HFFc6 (cell line): ENCODE data around the gene GPC5. TPM values are rescaled to one million over a fixed set of nuclear protein-coding genes. Genes with fewer than 3 reads are reported as not detected.

Experiments
- DNase-seq: peaks from one replicate; pipeline ENCODE4 v3.0.0-alpha.2; 2018
- H3K27ac Mint-ChIP-seq: 2 replicates; pipeline ENCODE4 v1.8.0; 2020; ENCODE audit warnings: mild to moderate bottlenecking, mixed read lengths
- H3K27me3 Mint-ChIP-seq: 2 replicates; pipeline ENCODE4 v1.8.0; 2021; ENCODE audit warnings: mild to moderate bottlenecking, moderate library complexity, mixed read lengths; ENCODE audit not compliant: insufficient read depth
- H3K36me3 Mint-ChIP-seq: 2 replicates; pipeline ENCODE4 v1.8.0; 2021; ENCODE audit warnings: low read depth, mixed read lengths
- H3K4me1 Mint-ChIP-seq: 2 replicates; pipeline ENCODE4 v1.8.0; 2020; ENCODE audit warnings: low read depth, mixed read lengths
- H3K4me3 Mint-ChIP-seq: 2 replicates; pipeline ENCODE4 v1.8.0; 2020; ENCODE audit warnings: mild to moderate bottlenecking, moderate library complexity, mixed read lengths
- H3K9me3 Mint-ChIP-seq: 2 replicates; pipeline ENCODE4 v1.8.0; 2020; ENCODE audit warnings: mild to moderate bottlenecking, mixed read lengths
- total RNA-seq, 6 experiments: library from RNA; stranded (reverse); fragmentation: NEBNext Ultra II Directional; extraction: Animal tissue kit (Norgen Biotek cat#: 25700); gene quantifications; 2 replicates in 1 of 6; 3 replicates in 5 of 6; pipeline ENCODE4 v1.2.3, GENCODE V29; 2021
- TF ChIP-seq, protein P1 (sequence below): fragments of 200-600 bp; sonication (generic); IDR thresholded peaks from 2 replicates; pipeline ENCODE4 v1.5.0; 2021; ENCODE audit warnings: antibody characterized with exemption, mild to moderate bottlenecking

The GPC5 gene
- total RNA-seq, 6 experiments from 2014 or later, result 0.06 TPM; not detected in 5

DNA sequence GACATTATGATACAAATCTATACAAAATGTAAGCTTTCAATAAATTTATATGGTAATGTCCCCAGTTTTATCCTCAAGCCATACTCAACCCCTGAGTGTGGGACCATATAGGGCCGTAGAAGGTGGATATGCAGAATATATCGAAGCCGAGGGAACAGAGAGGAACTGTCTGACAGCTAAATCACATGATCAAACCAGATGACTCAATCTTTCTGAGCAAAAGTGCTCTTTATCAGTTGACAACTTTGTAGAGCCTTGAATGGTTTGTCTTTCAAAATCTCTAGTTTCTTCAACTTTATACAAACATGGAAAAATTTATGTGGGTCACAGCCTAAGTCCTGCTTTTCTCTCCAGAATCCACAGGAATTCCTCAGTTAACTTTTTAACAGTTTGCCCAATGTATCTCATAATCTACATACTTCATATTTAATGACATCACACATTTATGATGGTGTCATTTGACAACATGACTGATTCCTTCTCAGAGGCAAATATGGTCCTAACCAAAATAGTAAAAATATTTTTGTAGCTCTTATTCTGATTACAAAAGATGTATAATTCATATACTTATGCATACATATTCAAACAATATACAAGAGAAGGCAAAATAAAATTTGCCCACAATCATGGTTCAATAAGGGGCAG lies 1155.2 kb downstream of the GPC5 start:
- no peaks in the 10 kb centered on the region for H3K36me3 Mint-ChIP-seq
- no peak overlapping the region for H3K27ac Mint-ChIP-seq
- peaks cover 41% of the 10 kb centered on the region for H3K9me3 Mint-ChIP-seq
- H3K4me3 Mint-ChIP-seq, result no peak overlapping the region
- no peaks in the 10 kb centered on the region for H3K4me1 Mint-ChIP-seq
- no peaks in the 10 kb centered on the region for H3K27me3 Mint-ChIP-seq
- DNase-seq, result no peak
- TF ChIP-seq, protein P1, sequence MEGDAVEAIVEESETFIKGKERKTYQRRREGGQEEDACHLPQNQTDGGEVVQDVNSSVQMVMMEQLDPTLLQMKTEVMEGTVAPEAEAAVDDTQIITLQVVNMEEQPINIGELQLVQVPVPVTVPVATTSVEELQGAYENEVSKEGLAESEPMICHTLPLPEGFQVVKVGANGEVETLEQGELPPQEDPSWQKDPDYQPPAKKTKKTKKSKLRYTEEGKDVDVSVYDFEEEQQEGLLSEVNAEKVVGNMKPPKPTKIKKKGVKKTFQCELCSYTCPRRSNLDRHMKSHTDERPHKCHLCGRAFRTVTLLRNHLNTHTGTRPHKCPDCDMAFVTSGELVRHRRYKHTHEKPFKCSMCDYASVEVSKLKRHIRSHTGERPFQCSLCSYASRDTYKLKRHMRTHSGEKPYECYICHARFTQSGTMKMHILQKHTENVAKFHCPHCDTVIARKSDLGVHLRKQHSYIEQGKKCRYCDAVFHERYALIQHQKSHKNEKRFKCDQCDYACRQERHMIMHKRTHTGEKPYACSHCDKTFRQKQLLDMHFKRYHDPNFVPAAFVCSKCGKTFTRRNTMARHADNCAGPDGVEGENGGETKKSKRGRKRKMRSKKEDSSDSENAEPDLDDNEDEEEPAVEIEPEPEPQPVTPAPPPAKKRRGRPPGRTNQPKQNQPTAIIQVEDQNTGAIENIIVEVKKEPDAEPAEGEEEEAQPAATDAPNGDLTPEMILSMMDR, result no peak

GRCh38 chr13:92560883-92561282 lies 1162.5 kb downstream of the GPC5 start:
- no peak for DNase-seq
- H3K9me3 Mint-ChIP-seq, result peaks cover 35% of the 10 kb centered on the region
- no peaks in the 10 kb centered on the region for H3K36me3 Mint-ChIP-seq
- no peak overlapping the region for H3K27ac Mint-ChIP-seq
- H3K4me1 Mint-ChIP-seq, result no peaks in the 10 kb centered on the region
- H3K27me3 Mint-ChIP-seq, result no peaks in the 10 kb centered on the region; the same call in 1 of the 2 replicates
- H3K4me3 Mint-ChIP-seq, result no peak overlapping the region
- TF ChIP-seq, protein P1, result no peak

DNA sequence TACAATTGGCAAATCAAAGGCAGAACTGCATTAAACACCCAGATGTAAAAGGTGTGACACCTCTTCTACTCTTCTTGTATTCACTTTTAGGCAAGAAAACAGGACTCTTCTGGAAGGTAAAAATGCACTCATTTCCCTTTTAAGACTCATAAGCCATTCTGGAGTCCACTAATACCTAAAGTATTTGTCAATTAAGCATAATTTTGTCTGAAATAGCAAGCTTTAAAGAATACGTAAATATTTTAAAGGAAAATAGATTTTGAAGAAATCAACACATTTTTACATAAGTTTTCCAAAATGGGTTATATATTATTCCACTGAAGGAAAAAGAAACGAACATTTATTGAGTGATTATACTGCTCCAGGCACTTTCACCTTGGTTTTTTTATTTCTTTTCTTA lies 1166.5 kb downstream of the GPC5 start:
- no peak overlapping the region for H3K27ac Mint-ChIP-seq
- H3K4me3 Mint-ChIP-seq, result no peak overlapping the region
- DNase-seq, result no peak
- H3K36me3 Mint-ChIP-seq, result no peaks in the 10 kb centered on the region
- peaks cover 23% of the 10 kb centered on the region; the same call in 1 of the 2 replicates for H3K9me3 Mint-ChIP-seq
- H3K4me1 Mint-ChIP-seq, result no peaks in the 10 kb centered on the region
- H3K27me3 Mint-ChIP-seq, result no peaks in the 10 kb centered on the region; the same call in 1 of the 2 replicates
- TF ChIP-seq, protein P1, result no peak

DNA sequence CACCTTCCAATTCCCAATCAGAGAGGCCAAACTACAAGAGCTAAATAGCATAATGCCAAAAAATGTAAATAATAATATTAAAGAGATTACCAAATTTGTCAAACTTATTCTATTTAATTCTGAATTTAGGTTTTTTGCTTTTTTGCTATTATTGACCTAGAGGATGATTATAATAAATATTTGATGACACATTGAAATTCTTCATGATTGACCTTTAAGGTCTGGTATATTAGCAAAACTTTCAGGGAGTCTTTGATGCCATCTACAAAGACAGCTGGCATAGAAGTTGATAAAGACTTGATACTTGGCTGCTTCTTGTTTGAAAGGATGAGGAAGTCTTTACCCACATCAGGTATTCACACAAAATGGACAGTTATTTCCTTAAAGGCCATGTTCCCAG lies 1168.3 kb downstream of the GPC5 start:
- Mint-ChIP-seq H3K4me3 (no peak overlapping the region), H3K4me1 (no peaks in the 10 kb centered on the region), H3K36me3 (no peaks in the 10 kb centered on the region), H3K27ac (no peak overlapping the region), H3K27me3 (no peaks in the 10 kb centered on the region; the same call in 1 of the 2 replicates), H3K9me3 (peaks cover 23% of the 10 kb centered on the region; the same call in 1 of the 2 replicates)
- TF ChIP-seq, protein P1, result no peak
- DNase-seq, result no peak

GRCh38 chr13:92572190-92572589 lies 1173.8 kb downstream of the GPC5 start:
- Mint-ChIP-seq H3K9me3 (peaks cover 26% of the 10 kb centered on the region), H3K4me1 (no peaks in the 10 kb centered on the region), H3K27ac (no peak overlapping the region), H3K27me3 (no peaks in the 10 kb centered on the region), H3K4me3 (no peak overlapping the region), H3K36me3 (no peaks in the 10 kb centered on the region)
- DNase-seq, result no peak
- TF ChIP-seq, protein P1, result no peak
